ENCODE data around the gene PITPNM3. TPM values are rescaled to one million over a fixed set of nuclear protein-coding genes. Genes with fewer than 3 reads are reported as not detected.

The PITPNM3 gene
- total and polyA plus RNA-seq, 2 experiments from 2014 or later, result 0.77 to 6.5 TPM

DNA sequence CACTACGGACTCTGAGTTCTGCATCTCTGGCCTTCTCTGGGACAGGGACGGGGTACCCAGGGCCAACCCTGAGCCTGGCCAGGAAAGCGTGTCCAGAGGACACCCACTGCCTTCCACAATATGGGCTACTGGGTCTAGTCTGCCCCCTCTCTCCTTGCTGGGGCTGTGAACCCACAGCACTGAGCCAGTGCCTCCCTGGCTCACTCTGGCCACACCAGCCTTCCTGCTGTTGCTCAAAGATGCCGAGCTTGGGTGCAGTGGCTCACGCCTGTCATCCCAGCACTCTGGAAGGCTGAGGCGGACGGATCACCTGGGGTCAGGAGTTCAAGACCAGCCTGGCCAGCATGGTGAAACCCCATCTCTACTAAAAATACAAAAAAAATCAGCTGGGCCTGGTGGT is 24.8 kb downstream of the PITPNM3 start:
- Histone ChIP-seq H3K27ac (no peak overlapping the region), H3K9me3 (ENCODE audit: low read depth) (no peaks in the 10 kb centered on the region), H3K36me3 (no peaks in the 10 kb centered on the region), H3K4me1 (ENCODE audit: low read depth) (no peaks in the 10 kb centered on the region), H3K27me3 (no peaks in the 10 kb centered on the region), H3K4me3 (no peak overlapping the region)
- no peak for DNase-seq (ENCODE audit: low read depth in 1 of 2, low spot score in 1 of 2)
- TF ChIP-seq, protein P1, sequence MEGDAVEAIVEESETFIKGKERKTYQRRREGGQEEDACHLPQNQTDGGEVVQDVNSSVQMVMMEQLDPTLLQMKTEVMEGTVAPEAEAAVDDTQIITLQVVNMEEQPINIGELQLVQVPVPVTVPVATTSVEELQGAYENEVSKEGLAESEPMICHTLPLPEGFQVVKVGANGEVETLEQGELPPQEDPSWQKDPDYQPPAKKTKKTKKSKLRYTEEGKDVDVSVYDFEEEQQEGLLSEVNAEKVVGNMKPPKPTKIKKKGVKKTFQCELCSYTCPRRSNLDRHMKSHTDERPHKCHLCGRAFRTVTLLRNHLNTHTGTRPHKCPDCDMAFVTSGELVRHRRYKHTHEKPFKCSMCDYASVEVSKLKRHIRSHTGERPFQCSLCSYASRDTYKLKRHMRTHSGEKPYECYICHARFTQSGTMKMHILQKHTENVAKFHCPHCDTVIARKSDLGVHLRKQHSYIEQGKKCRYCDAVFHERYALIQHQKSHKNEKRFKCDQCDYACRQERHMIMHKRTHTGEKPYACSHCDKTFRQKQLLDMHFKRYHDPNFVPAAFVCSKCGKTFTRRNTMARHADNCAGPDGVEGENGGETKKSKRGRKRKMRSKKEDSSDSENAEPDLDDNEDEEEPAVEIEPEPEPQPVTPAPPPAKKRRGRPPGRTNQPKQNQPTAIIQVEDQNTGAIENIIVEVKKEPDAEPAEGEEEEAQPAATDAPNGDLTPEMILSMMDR (IDR thresholded peaks at IDR 0.05; ENCODE audit: low read depth, low read length), result no peak

DNA sequence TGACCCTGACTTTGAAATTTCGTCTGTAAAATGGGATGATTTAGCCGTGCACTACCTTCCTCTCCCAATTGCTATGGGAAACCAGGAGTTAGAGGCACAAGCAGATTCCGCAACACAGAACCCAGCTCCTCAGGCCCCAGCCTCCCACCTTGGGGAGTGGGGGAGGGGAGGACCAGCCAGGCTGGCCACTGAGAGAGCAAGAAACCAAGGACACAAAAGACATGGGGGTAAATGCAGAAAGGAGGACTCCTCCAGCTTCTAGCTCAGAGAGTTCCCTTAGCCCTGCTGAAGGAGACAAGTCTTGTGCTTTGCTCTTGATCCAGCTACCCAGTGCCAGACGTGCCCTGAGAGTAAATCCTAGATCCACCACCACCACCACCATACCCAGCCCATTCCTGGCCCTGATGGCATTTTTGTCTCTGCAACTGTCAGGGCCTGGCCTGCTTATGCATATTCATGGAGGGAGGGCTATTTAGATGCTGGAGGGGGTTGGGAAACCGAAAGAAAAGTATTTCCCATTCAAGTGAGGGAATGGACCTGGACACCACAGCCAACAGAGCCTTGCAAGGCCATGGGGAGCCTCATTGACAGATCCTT is 25.9 kb downstream of the PITPNM3 start:
- Histone ChIP-seq H3K27ac (no peak overlapping the region), H3K4me3 (no peak overlapping the region), H3K9me3 (ENCODE audit: low read depth) (no peaks in the 10 kb centered on the region), H3K36me3 (no peaks in the 10 kb centered on the region), H3K27me3 (no peaks in the 10 kb centered on the region), H3K4me1 (ENCODE audit: low read depth) (no peaks in the 10 kb centered on the region)
- TF ChIP-seq, protein P1 (IDR thresholded peaks at IDR 0.05; ENCODE audit: low read depth, low read length), result no peak
- DNase-seq (ENCODE audit: low read depth in 1 of 2, low spot score in 1 of 2), result no peak

DNA sequence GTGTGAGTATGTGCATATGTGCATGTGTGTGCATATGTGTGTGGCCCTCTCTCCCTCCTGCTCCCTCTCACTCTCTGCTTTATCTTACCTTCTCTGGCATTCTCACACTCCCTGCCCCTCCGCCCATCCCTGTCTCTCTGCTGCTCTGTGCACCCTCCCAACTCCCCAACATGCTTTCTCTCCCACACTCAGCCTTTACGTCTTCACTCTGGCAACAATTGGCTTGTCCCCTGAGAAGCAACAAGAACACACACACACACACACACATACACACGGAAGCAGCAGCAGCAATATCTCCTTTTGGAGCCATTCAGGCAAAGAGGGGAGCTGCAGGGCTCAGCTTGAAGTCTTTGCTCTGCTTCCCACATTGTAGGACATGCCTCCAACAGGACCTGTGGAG is 27.8 kb downstream of the PITPNM3 start:
- no peak for DNase-seq (ENCODE audit: low read depth in 1 of 2, low spot score in 1 of 2)
- no peaks in the 10 kb centered on the region for H3K9me3 ChIP-seq (ENCODE audit: low read depth)
- no peaks in the 10 kb centered on the region for H3K36me3 ChIP-seq
- no peaks in the 10 kb centered on the region for H3K4me1 ChIP-seq (ENCODE audit: low read depth)
- no peaks in the 10 kb centered on the region for H3K27me3 ChIP-seq
- TF ChIP-seq, protein P1 (IDR thresholded peaks at IDR 0.05; ENCODE audit: low read depth, low read length), result no peak
- no peak overlapping the region for H3K27ac ChIP-seq
- no peak overlapping the region for H3K4me3 ChIP-seq

DNA sequence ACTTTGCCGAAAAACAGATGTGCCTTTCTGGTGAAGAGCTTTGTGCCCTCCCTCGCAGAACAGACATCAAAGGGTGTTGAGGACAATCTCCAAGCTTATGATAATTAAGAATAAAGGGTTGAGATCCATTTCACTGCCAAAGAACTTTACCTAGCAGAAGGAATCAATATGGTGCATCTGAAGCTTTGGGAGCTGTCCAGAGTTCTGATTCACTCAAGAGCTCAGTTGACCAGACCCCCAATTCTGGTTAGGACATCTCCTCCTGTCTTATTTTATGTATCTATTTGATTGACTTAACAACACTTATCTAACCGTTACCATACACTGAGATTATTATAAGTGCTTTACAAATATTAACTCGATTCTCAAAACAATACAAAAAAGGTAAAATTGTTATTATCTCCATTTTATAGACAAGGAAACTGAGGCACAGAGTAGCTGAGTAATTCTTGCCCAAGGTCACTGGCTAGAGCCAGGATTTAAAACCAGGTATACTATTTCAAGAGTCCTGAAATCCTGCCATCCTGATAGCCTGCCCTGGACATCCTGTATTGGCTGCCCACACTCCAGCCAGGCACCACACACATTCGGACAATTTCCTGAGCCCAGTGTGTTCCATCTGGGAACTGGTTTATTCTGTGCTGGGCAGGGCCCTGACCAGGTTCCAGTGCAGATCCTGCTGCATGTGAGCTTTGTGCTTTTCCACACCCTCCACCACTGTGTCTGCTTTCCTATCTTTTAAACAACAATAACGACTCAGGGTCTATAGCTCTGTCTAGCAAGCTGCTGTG is 29.8 kb downstream of the PITPNM3 start:
- TF ChIP-seq, protein P1 (IDR thresholded peaks at IDR 0.05; ENCODE audit: low read depth, low read length), result no peak
- Histone ChIP-seq H3K4me1 (ENCODE audit: low read depth) (no peaks in the 10 kb centered on the region), H3K4me3 (no peak overlapping the region), H3K27me3 (no peaks in the 10 kb centered on the region), H3K36me3 (no peaks in the 10 kb centered on the region), H3K27ac (no peak overlapping the region), H3K9me3 (ENCODE audit: low read depth) (no peaks in the 10 kb centered on the region)
- peak; percentile 30 to 64 for DNase-seq (ENCODE audit: low read depth in 1 of 2, low spot score in 1 of 2)

DNA sequence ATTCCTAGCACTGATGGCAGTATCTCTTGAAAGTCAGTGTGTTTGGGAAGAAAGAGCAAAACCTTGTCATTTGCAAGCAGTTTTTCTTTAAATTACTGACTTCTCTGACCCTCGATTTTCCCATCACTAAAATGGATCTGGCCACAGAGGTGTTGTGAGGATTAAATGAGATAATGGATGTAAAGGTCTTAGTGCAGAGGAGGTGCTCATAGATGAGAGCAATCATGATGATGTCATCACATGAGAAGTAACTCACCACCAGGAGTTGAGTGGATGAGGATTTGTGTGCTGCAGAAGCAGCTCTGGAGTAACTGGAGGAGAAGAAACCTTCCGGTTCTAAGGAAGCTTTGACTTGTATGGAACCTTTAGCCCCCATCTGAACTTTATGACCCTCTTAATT is 30.6 kb downstream of the PITPNM3 start:
- DNase-seq (ENCODE audit: low read depth in 1 of 2, low spot score in 1 of 2), result no peak

More for the DNA sequence above, 30.6 kb downstream of the PITPNM3 start:
- Histone ChIP-seq H3K27ac (no peak overlapping the region), H3K36me3 (no peaks in the 10 kb centered on the region), H3K4me3 (no peak overlapping the region), H3K9me3 (ENCODE audit: low read depth) (no peaks in the 10 kb centered on the region), H3K4me1 (ENCODE audit: low read depth) (no peaks in the 10 kb centered on the region), H3K27me3 (no peaks in the 10 kb centered on the region)
- TF ChIP-seq, protein P1 (IDR thresholded peaks at IDR 0.05; ENCODE audit: low read depth, low read length), result no peak

Data from cardiac muscle cell (in vitro differentiated cells and primary cell).